GM21717 (cell line): ENCODE results near the gene MED13L.

Experiments
- ATAC-seq: cut with Tn5 transposase; IDR thresholded peaks from one replicate; pipeline ENCODE4 v1.9.1; 2021; ENCODE audit warnings: mild to moderate bottlenecking, moderate library complexity; ENCODE audit not compliant: unreplicated experiment

The MED13L gene

DNA sequence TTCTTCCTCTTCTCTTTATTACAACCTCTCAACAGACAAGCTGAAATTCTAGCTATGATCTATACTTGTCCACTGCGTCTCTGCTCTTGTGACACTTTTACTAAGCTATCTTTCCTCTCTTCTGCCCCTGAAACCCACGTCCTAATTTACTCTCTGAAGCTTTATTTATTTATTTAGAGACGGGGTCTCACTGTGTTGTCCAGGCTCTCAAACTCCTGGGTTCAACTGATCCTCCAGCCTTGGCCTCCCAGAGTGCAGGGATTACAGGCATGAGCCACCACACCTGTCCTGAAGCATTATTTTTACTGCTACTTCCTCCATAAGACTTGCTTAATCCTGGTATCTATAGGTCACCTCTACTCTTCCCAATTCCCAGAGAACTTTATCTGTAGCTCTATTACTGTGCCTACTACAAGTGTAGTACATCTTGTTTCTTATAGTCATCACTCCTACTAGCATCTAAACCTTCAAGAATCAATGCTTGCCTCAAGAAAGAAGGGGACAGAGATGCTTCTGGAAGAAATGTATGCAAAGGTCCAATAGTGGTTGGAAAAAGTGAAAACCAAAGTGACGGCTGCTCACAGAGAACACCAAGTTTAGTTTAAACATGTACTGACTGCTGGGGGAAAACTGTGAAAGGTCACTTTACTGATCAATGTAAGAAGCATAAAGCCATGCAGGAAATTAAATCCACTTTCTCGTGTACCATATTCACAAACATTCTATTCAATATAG lies 61.3 kb downstream of the MED13L start:
- no peak for ATAC-seq

DNA sequence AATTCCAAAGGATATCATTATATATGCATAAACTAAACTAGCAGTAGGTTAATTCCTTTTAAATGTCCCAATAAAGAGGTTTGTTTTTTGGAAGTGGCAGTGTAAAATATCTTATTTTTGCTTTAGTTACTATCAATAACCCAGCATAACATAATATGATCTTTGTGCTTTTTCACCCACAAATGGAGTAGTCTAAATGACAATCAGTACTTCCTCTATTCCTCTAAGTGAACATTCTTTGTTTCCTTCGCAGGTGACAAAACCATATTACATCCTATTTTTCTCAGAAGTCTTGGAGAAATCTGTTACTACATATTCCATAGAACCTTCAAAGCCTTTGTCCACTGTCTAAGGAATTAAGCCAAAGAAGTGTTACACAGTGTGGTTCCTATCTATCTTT lies 62.5 kb downstream of the MED13L start:
- no peak for ATAC-seq

DNA sequence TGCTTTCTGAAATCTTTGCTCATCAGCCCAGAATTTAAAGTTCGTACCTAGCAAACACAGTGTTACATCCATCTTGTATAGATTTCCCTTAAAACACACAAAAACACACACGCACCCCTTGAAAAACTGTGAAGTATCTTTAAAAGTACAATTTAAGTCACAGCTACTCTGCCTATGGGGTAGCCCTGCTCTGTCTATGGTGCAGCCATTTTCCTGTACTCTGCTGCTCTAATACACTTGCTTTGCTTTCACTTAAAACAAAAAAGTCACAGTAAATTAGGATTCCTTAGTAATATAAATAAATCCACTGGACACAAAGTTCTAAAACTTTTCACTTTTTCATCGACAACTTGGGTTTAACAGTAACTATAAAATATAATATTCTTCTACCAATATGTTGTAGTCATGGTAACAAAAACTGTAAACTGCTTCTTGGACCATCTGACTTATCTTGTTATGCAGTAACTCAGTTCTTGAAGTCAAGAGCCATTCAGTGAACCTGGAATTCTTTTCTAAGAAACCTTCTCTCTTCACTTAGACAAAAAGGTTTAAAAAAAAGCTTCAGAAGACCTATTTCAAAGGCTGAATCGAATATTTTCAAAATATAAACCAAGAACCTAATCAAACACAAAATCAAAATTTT lies 63.5 kb downstream of the MED13L start:
- no peak for ATAC-seq

DNA sequence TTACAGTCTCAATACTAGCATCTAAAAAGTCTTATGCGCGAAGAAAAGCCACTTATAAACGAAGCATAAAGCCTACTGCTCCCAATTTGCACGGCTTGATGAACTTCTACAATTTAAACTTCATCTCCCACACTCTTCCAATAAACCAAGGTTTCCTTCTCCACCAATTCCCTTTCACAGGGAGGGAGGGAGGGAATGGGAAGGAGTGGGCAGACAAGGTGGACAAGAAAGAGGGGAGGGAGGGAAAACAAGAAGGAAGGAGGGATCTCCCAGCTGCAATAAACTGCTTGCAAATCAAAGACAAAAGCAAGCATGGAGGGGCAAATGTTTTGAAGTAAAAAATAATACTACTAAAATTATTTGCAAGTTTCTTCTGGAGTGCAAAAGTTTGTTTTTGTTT lies 64.5 kb downstream of the MED13L start:
- ATAC-seq: no peak

DNA sequence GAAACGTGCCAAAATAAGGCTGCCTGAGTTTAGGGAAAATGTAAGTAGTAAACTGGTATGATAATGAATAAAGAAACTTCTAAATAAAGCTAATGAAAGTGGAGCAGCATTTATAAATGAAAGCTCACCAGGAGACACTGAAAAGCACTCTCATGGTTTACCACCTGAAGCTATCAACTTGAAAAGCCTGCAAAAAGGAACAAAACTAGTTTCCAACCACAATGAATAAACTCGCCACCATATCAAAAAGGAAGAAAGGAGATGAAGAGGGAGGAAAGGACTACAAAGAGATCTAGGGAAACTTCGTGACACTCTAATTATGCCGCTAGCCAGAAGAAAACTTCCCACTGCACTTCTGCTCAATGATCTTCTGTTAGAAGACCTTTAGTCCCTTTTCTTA lies 66.7 kb downstream of the MED13L start:
- no peak for ATAC-seq

DNA sequence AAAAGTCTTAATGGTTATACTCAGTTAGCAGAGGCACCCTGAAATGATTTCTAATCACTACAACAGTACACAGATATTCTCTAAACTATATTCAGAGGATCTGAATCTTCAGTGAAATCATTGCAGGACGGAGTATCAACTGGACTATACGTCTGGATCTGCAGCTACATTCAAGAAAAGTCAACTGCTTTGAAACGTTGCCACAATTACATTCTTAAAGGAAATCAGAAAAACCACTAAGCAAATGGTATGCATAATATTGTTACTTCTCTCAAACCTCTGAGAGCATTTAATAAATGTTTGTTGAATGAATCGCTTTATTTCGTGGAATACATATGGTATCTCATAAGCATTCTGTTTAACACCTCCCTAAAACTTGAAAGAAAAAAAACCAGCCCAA lies 67.4 kb downstream of the MED13L start:
- ATAC-seq: no peak

DNA sequence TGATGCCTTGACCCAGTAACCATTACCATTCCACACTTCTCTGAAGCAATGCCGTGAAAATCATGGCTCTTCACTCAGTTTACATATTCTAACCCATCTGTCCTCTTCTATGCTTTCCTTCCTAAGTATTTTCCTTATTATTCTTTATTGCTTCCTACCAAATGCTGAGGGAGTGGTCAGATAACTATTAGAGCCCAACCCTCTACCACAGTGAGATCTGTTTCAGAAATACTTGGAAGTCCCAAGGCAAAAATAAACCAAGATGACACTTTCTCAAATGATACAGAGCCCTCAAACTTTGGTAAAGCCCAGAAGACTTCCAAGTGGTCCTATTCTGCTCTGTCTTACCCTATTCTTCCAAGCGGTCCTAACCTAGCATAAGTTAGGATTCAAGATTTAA lies 68.0 kb downstream of the MED13L start:
- no peak for ATAC-seq

DNA sequence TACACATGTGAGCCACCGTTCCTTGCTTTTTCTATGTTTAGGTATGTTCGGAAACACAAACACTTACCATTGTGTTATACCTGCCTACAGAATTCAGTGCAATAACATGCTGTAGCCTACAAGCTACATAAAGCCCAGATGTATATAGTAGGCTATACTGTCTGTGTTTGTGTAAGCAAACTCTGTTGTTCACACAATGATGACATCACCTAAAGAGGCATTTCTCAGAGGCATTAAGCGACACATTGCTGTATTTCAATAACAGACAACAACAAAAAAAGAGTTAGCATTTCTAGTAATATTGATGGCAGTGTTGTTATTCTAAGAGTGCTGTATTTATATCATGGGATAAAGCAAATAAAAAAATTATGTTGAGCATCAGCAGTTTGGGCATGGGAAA lies 70.2 kb downstream of the MED13L start:
- no peak for ATAC-seq

DNA sequence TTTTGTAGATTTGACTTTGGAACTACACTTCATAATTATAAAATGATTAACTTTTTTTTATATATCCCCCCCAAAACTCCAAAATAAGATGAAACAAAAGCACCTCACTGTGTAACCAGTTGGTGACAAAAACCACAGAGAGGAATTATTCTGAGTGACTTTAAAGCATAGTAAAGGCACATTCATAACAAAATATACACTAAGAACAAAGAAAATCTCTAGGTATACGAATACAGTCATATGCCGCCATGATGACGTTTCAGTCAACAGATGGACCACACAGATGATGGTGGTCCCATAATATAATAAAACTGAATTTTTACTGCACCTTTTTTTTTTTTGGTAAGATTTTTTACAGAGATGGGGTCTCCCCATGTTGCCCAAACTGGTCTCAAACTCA lies 70.7 kb downstream of the MED13L start:
- ATAC-seq: no peak

DNA sequence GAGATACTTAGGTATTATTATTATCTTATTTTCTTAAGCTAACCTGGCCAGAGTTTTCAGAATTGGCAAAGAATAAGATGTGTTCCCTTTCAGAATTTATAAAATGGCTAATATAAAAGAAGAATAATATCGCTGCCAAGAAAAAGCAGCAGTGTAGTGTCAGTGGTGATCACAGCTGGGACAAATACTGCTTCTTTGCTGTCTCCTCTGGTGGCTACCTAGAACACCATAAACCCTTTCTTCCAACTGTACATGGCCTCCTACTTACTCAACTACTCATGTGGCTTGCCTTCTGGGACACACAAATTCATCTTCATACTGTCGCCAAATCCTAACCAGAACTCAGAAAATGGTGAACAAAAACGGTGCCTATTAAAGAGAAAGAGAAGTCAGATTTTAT lies 72.7 kb downstream of the MED13L start:
- no peak for ATAC-seq

DNA sequence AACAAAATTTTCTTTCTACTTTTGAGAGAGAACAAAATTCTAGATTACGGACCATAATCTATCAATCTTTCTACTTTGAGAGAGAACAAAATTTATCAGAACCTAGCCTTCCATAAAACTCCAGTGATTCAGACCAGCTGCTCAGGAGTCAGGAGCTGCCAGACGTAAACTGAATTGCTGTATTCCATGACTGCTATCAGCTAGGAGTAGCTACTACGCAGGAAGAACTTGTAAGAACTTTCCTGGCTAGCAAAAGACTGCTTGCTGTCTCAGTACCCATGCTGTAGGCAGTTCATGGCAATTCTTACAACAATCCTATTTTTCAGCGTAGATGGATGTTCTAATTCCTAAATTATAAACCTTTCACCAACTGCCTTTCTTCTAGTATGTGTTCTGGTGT lies 73.3 kb downstream of the MED13L start:
- no peak for ATAC-seq

DNA sequence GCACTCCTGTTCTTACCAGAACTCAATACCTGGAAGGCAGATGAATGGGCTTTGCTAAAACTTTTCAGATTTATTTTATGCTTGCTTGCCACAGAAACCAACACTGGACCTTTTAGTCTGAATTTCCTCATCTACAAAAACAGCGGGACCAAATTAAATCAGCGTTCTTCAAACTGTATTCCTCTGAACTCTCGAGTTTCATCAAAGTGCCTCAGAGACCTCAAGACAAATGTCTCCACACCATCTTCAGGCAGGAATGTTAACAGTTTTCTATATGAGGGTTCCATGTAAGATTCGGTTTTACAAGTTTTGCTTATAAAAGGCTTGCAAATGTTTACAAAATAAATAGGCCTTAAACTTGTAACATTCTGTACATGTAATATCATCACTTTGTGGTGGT lies 74.6 kb downstream of the MED13L start:
- no peak for ATAC-seq

DNA sequence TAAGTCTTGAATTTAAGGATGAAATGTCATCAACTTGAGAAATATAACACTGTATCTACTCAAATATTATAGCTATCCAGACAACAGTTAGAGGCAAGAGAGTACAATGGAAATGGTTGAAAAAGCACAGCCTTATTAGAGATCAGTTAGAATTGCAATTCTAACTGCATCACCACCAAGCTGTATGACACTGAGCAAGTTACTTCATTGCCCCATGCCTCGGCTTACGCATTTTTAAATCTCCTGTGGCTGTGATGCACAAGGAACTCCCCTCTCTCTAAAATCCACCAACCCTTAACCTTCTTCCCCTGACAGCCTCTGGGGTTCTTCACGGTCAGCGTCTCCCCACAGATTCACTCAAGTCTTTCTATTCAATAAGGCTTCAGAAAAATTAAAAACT lies 75.1 kb downstream of the MED13L start:
- ATAC-seq: no peak

DNA sequence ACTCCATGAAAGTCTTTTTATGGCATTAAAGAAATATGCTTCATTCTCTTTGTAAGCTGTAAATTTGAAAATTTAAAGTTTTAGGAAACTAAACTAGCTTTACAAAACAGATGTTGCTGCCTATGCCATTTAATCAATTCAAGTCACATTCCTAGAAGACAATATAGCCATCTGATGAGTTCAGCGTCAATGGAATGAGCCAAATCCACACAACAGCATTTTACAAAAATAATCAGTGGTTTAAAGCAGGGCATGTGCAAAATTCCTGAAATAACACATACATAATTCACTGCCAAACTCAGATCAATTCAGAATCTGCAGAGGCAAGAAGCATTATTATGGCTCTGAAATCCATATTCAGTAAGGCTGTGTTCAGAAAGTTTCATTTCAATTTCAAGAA lies 75.6 kb downstream of the MED13L start:
- no peak for ATAC-seq

DNA sequence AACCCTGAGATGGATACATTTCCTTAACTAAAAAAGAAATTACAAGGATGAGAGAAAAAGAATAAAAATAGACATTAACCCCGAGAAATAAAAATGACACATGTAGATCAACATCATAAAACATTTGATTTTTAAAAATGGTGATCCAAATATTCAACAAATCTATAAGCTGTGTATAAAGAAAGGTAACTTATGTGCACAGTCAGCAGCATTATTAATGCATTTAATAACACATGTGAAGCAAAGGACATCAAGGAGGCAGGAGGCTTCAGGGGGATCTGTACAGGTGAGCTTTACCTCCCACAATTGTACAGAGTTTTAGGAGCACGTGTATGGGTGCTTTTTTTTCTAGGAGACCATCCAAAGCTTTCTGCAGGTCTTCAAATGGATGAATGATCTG lies 76.1 kb downstream of the MED13L start:
- no peak for ATAC-seq

DNA sequence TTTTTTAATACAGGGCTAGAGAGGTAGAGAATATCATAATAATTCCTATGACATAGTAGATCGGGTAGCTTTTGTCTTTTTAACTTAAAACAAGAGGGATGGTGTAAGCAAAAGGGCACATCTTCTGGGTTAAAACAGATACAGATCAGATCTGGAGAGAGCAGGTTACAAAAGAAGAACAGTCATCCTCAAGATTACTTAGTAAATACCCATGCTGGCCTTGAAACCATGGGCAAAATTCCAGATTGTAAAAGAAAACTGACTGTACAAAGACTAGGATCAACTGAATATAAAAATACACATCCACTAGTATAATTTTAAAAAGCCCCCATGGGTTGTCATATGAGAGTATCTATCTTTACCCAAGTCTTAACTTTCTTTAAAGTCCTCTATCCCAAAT lies 76.7 kb downstream of the MED13L start:
- no peak for ATAC-seq

DNA sequence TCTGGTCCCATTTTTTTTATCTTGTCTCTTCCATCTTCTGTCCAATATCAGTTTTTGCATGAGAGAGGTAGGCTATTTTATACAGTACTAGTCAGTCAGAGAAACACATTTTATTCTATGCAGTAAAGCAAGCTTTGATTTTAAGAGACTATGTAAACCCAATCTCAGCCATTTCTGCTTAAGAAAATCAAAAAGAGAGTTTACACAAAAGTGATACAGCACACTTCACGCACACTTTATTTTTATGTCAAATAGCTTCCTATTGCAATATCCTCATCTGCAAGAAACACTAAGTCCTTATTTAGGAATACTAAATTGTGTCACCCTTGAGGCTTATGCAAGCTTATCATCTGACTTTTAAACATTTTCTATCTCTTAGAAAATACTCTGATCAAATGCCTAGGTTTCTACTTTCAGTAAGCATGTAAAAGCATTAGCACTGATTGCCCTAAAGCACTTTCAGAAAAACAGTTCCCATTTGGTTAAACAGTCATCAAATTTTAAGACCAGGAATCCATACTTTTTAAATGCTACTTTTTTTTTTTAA lies 78.3 kb downstream of the MED13L start:
- no peak for ATAC-seq

DNA sequence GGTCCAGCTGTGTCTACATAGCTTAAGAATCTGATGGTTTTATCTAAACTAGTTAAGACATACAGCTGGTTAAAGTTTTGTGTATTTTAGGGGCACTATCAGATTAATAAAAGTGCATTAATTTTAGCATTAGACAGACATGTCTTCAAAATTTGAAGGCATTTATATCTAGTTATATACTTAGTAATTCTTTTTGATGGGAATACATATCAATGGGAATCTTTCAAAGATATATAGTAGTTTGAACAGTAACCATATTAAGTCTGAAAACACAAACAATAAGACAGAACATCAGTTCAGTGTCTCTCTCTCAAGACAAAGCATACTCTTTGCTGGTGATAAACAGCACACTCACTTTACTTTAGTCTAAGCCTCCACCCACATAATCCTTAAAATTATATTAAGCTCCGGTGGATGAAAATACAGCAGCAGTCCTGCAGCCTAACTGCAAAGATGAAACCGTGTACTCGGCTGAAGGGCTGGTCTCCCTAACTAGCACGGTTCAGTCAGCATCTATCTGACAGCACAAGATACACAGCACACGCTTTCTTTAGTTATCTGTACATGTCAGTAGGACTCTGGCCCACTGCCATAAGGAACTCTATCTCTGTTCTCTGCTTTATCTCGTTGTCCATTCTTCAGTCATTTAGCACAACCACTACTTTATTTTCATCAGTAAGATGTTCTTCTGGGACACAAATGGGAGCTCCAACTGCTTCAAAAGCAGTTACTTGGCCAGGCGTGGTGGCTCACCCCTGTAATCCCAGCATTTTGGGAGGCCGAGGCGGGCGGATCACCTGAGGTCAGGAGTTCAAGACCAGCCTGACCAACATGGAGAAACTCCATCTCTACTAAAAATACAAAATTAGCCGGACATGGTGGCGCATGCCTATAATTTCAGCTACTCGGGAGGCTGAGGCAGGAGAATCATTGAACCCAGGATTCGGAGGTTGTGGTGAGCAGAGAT lies 80.5 kb downstream of the MED13L start:
- no peak for ATAC-seq

DNA sequence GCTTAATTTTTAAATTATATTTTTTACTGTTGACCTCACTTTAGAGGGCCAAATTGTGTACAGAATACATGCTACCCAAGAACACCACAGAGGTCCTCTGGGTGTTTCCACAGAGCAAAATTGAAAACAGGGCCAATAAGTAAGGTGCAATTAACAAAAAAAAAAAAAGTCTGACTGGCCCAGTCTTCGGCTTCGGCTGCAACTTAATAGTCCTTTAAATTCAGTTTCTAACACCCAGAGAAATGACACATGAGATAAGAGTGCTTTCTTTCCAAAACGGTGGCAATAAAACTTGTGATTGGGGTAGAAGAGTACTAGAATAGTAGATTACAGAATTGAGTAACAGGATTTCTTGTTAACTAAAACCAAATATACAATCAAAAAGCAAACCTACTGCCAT lies 81.3 kb downstream of the MED13L start:
- no peak for ATAC-seq

DNA sequence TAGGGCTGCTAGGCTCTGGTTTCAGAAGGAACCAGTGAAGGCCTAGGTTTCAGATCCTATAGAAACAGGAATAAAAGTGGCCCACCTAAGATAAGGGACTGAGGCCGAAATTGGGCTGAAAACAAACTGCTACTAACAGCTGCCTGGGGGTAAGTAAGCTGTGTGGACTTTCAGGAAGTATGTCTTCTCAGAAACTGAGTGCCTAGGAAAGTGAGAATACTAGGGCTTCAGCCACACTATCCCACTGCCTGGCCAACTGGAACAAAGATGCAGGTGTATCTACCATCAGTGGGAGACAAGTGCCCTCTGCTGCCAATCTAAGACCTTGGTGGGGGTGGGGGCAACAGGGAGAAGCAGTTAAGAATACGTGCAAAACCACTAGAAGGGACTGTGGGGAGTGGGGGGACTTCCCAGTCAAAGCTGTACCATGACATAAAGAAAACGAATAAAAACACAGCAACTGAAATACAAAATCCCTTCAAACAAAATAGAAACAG lies 82.5 kb downstream of the MED13L start:
- peak; percentile 93 for ATAC-seq

DNA sequence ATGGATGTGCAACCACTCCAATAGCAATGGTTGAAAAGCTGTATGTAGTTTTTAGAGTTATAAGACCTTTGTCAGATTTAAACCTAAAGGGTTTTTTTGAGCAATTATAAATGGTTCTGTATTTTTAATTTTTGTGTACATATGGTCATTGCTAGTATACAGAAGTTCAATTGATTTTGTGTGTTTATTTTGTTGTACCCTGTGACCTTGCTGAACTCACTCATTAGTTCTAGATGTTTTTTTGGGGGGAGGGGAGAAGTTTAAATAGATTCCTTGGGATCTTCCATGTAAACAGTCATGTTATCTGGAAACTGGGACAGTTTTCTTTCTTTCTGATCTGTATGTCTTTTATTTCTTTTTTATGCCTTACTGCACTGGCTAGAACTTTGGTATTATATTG lies 87.8 kb downstream of the MED13L start:
- ATAC-seq: no peak
